ENCODE results near the gene CHMP6. TPM values are rescaled to one million over a fixed set of nuclear protein-coding genes. Genes with fewer than 3 reads are reported as not detected.

Gene CHMP6
- total RNA-seq, 1 experiment from 2014 or later, result 17.4 TPM

- Histone ChIP-seq H3F3A (ENCODE audit: insufficient read depth, low read depth) (no peaks in the 10 kb centered on the region), H3K27me3 (ENCODE audit: insufficient read depth, low read depth) (no peaks in the 10 kb centered on the region), H3K4me2 (no peak overlapping the region), H3K4me3 (no peak overlapping the region), H3K9me2 (ENCODE audit: insufficient read depth) (no peaks in the 10 kb centered on the region), H2AFZ (no peak overlapping the region), H3K27ac (no peak overlapping the region), H4K20me1 (ENCODE audit: insufficient read depth) (no peaks in the 10 kb centered on the region), H3K4me1 (replicated peaks; ENCODE audit: insufficient read depth) (no peaks in the 10 kb centered on the region), H3K36me3 (ENCODE audit: low read depth) (no peaks in the 10 kb centered on the region), H3K9me3 (ENCODE audit: insufficient read depth, low read depth) (no peaks in the 10 kb centered on the region), H3K79me2 (ENCODE audit: low read depth) (no peaks in the 10 kb centered on the region)
- no TSS peak for BruUV-seq (replicated peaks)
- intact Hi-C loops (cut with micrococcal nuclease; ENCODE audit: unreplicated experiment), result no loop called here
- POLR2A ChIA-PET (ENCODE audit: unreplicated experiment), result no interaction called here
- DNase-seq, result no peak
- TF ChIP-seq EZH2 (IDR thresholded peaks at IDR 0.05; ENCODE audit: low read depth) (no peak), CTCF (conservative IDR thresholded peaks at IDR 0.05) (no peak)
- CTCF ChIA-PET, result no interaction called here
These were observed 44.3 kb upstream of the CHMP6 start for GRCh38 chr17:80947200-80947940.

- H3K9me2 ChIP-seq (ENCODE audit: insufficient read depth), result no peaks in the 10 kb centered on the region
- H3K4me2 ChIP-seq, result no peak overlapping the region
- no peak overlapping the region for H3K27ac ChIP-seq
- H3K4me3 ChIP-seq, result no peak overlapping the region
- no peak for DNase-seq
- H2AFZ ChIP-seq, result no peak overlapping the region
- H3F3A ChIP-seq (ENCODE audit: insufficient read depth, low read depth), result no peaks in the 10 kb centered on the region
- no peaks in the 10 kb centered on the region for H3K36me3 ChIP-seq (ENCODE audit: low read depth)
- TF ChIP-seq CTCF (conservative IDR thresholded peaks at IDR 0.05), result no peak
- TF ChIP-seq EZH2 (IDR thresholded peaks at IDR 0.05; ENCODE audit: low read depth), result no peak
- intact Hi-C loops (cut with micrococcal nuclease; ENCODE audit: unreplicated experiment), result no loop called here
- no peaks in the 10 kb centered on the region for H4K20me1 ChIP-seq (ENCODE audit: insufficient read depth)
- POLR2A ChIA-PET (ENCODE audit: unreplicated experiment), result no interaction called here
- BruUV-seq (replicated peaks), result no TSS peak
- no peaks in the 10 kb centered on the region for H3K27me3 ChIP-seq (ENCODE audit: insufficient read depth, low read depth)
- CTCF ChIA-PET, result no interaction called here
- no peaks in the 10 kb centered on the region for H3K4me1 ChIP-seq (replicated peaks; ENCODE audit: insufficient read depth)
- H3K79me2 ChIP-seq (ENCODE audit: low read depth), result no peaks in the 10 kb centered on the region
- no peaks in the 10 kb centered on the region for H3K9me3 ChIP-seq (ENCODE audit: insufficient read depth, low read depth)
These were observed 43.3 kb upstream of the CHMP6 start for GRCh38 chr17:80948019-80948975.

GRCh38 chr17:80948976-80949450 lies 42.6 kb upstream of the CHMP6 start:
- Histone ChIP-seq H3K4me2 (no peak overlapping the region), H3K27ac (no peak overlapping the region), H4K20me1 (ENCODE audit: insufficient read depth) (no peaks in the 10 kb centered on the region), H3K4me3 (no peak overlapping the region), H3F3A (ENCODE audit: insufficient read depth, low read depth) (no peaks in the 10 kb centered on the region), H3K36me3 (ENCODE audit: low read depth) (no peaks in the 10 kb centered on the region), H3K27me3 (ENCODE audit: insufficient read depth, low read depth) (no peaks in the 10 kb centered on the region), H3K79me2 (ENCODE audit: low read depth) (no peaks in the 10 kb centered on the region), H3K9me3 (ENCODE audit: insufficient read depth, low read depth) (no peaks in the 10 kb centered on the region), H2AFZ (no peak overlapping the region), H3K4me1 (replicated peaks; ENCODE audit: insufficient read depth) (no peaks in the 10 kb centered on the region), H3K9me2 (ENCODE audit: insufficient read depth) (no peaks in the 10 kb centered on the region)
- DNase-seq, result no peak
- no TSS peak for BruUV-seq (replicated peaks)
- intact Hi-C loops (cut with micrococcal nuclease; ENCODE audit: unreplicated experiment), result no loop called here
- no peak for TF ChIP-seq CTCF (conservative IDR thresholded peaks at IDR 0.05)
- TF ChIP-seq EZH2 (IDR thresholded peaks at IDR 0.05; ENCODE audit: low read depth), result no peak
- ChIA-PET CTCF (no interaction called here), POLR2A (ENCODE audit: unreplicated experiment) (no interaction called here)

Measured in PC-9 (cell line).